Measurements from ENCODE around the gene FRS3. TPM values are rescaled to one million over a fixed set of nuclear protein-coding genes. Genes with fewer than 3 reads are reported as not detected.

The FRS3 gene
- total RNA-seq, 1 donor from 2014 or later, result 3.3 TPM

GRCh38 chr6:41758641-41759035 is 21.1 kb downstream of the FRS3 start:
- Mint-ChIP-seq H3K4me1 (ENCODE audit: low read depth) (peaks cover 6% of the 10 kb centered on the region), H3K4me3 (ENCODE audit: unreplicated experiment) (no peak overlapping the region), H3K9me3 (ENCODE audit: low read depth) (no peaks in the 10 kb centered on the region), H3K27me3 (ENCODE audit: low read depth) (peaks cover 14% of the 10 kb centered on the region), H3K36me3 (ENCODE audit: low read depth) (no peaks in the 10 kb centered on the region), H3K27ac (ENCODE audit: unreplicated experiment) (no peak overlapping the region)
- DNase-seq (ENCODE audit: low spot score), result no peak
- TF ChIP-seq, protein P1, sequence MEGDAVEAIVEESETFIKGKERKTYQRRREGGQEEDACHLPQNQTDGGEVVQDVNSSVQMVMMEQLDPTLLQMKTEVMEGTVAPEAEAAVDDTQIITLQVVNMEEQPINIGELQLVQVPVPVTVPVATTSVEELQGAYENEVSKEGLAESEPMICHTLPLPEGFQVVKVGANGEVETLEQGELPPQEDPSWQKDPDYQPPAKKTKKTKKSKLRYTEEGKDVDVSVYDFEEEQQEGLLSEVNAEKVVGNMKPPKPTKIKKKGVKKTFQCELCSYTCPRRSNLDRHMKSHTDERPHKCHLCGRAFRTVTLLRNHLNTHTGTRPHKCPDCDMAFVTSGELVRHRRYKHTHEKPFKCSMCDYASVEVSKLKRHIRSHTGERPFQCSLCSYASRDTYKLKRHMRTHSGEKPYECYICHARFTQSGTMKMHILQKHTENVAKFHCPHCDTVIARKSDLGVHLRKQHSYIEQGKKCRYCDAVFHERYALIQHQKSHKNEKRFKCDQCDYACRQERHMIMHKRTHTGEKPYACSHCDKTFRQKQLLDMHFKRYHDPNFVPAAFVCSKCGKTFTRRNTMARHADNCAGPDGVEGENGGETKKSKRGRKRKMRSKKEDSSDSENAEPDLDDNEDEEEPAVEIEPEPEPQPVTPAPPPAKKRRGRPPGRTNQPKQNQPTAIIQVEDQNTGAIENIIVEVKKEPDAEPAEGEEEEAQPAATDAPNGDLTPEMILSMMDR (IDR thresholded peaks at IDR 0.05), result no peak

- Mint-ChIP-seq H3K4me1 (ENCODE audit: low read depth) (peaks cover 6% of the 10 kb centered on the region), H3K27me3 (ENCODE audit: low read depth) (peaks cover 18% of the 10 kb centered on the region), H3K27ac (ENCODE audit: unreplicated experiment) (no peak overlapping the region), H3K36me3 (ENCODE audit: low read depth) (no peaks in the 10 kb centered on the region), H3K9me3 (ENCODE audit: low read depth) (no peaks in the 10 kb centered on the region), H3K4me3 (ENCODE audit: unreplicated experiment) (no peak overlapping the region)
- TF ChIP-seq, protein P1 (IDR thresholded peaks at IDR 0.05), result no peak
- no peak for DNase-seq (ENCODE audit: low spot score)
Measured at GRCh38 chr6:41757931-41758640, 21.6 kb downstream of the FRS3 start.

DNA sequence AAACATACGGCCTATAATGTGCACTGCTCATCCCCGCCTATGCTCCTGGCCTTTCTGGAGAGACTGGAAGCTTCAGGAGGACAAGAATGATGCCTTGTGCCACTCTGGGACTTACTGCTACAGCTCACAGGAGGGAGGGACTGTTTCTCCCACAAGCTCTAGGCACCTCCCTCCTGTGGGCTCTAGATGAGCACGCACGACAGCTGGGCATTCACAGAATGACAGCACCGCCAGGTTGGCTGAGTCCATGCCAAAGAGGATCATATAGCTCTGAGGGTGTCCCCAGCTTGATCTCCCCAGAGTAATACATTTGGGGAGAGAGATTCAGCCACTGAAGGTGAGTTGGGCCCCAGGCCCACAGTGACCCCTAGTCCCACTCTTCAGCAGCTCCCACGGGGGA is 22.4 kb downstream of the FRS3 start:
- H3K36me3 Mint-ChIP-seq (ENCODE audit: low read depth), result no peaks in the 10 kb centered on the region
- H3K27me3 Mint-ChIP-seq (ENCODE audit: low read depth), result peaks cover 18% of the 10 kb centered on the region
- no peaks in the 10 kb centered on the region for H3K9me3 Mint-ChIP-seq (ENCODE audit: low read depth)
- no peak overlapping the region for H3K27ac Mint-ChIP-seq (ENCODE audit: unreplicated experiment)
- H3K4me3 Mint-ChIP-seq (ENCODE audit: unreplicated experiment), result no peak overlapping the region
- H3K4me1 Mint-ChIP-seq (ENCODE audit: low read depth), result peaks cover 6% of the 10 kb centered on the region
- TF ChIP-seq, protein P1 (IDR thresholded peaks at IDR 0.05), result no peak
- no peak for DNase-seq (ENCODE audit: low spot score)

DNA sequence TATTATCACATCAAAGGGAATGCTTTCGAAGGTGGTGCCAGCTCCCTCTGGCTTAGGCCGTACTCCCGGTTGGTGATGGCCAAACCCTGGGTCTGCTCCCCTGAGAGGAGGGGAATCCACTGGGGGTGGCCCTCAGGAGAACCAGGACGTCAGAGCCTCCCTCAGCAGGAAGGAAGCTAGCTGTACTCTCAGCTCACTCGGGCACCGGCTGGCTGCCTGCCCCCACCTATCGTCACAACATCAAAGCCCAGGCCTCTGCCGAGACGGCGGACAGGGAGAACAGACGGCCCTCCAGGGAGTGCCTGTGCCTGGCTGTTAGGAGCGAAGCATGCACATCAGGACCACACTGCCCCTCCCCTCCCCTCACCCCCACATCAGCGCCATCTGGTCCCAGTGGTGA is 23.3 kb downstream of the FRS3 start:
- Mint-ChIP-seq H3K36me3 (ENCODE audit: low read depth) (no peaks in the 10 kb centered on the region), H3K27ac (ENCODE audit: unreplicated experiment) (no peak overlapping the region), H3K4me1 (ENCODE audit: low read depth) (peaks cover 6% of the 10 kb centered on the region), H3K4me3 (ENCODE audit: unreplicated experiment) (no peak overlapping the region), H3K27me3 (ENCODE audit: low read depth) (peaks cover 18% of the 10 kb centered on the region), H3K9me3 (ENCODE audit: low read depth) (no peaks in the 10 kb centered on the region)
- TF ChIP-seq, protein P1 (IDR thresholded peaks at IDR 0.05), result no peak
- DNase-seq (ENCODE audit: low spot score), result no peak

DNA sequence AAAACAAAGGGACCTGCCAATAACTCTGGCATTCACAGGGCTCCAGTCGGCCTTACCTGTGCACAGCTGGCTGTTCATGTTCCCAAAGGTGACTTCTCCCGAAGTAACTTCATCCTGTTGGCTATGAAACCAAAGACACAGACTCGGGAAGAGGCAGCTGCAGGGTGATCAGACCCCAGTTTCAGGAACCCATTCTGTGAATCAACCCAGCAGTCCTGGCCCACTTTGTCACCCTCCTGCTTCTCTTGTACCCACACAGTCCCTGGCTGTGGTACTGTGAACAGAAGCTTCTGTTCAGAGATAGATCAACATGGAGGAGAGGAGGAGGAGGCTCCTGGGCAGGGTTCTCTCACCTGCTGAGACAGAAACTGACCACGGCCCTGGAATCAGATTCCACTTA is 23.8 kb downstream of the FRS3 start:
- Mint-ChIP-seq H3K4me1 (ENCODE audit: low read depth) (peaks cover 6% of the 10 kb centered on the region), H3K27me3 (ENCODE audit: low read depth) (peaks cover 18% of the 10 kb centered on the region), H3K4me3 (ENCODE audit: unreplicated experiment) (no peak overlapping the region), H3K27ac (ENCODE audit: unreplicated experiment) (no peak overlapping the region), H3K36me3 (ENCODE audit: low read depth) (no peaks in the 10 kb centered on the region), H3K9me3 (ENCODE audit: low read depth) (no peaks in the 10 kb centered on the region)
- no peak for DNase-seq (ENCODE audit: low spot score)
- TF ChIP-seq, protein P1 (IDR thresholded peaks at IDR 0.05), result no peak
